MM.1S (cell line): ENCODE data around the gene ANKMY2.

Experiments
- DNase-seq: peaks from one replicate; pipeline ENCODE4 v3.0.0-alpha.2; 2015
- H2AFZ ChIP-seq: fragments of 300-600 bp; sonication (generic); 2 replicates; pipeline ENCODE4 v1.6.0; 2016; ENCODE audit warnings: antibody characterized with exemption, low read length
- H3F3A ChIP-seq: fragments of 300-600 bp; sonication (generic); 2 replicates; pipeline ENCODE4 v1.6.1; 2016; ENCODE audit warnings: mild to moderate bottlenecking, antibody characterized with exemption, low read length, moderate library complexity, mixed read lengths; ENCODE audit not compliant: insufficient read depth
- H3K27ac ChIP-seq: fragments of 300-600 bp; sonication (generic); 2 replicates; pipeline ENCODE4 v1.5.1; 2016; ENCODE audit warnings: mild to moderate bottlenecking, low read length
- H3K27me3 ChIP-seq: fragments of 300-600 bp; sonication (generic); replicated peaks from 2 replicates; pipeline ENCODE4 v1.6.0; 2016; ENCODE audit warnings: low read length; ENCODE audit not compliant: insufficient read depth
- H3K36me3 ChIP-seq: fragments of 300-600 bp; sonication (generic); replicated peaks from 2 replicates; pipeline ENCODE4 v1.6.1; 2016; ENCODE audit warnings: mild to moderate bottlenecking, low read length, mixed read lengths; ENCODE audit not compliant: insufficient read depth
- H3K4me1 ChIP-seq: fragments of 300-600 bp; sonication (generic); 2 replicates; pipeline ENCODE4 v1.6.1; 2016; ENCODE audit warnings: low read length, mixed read lengths
- H3K4me2 ChIP-seq: fragments of 300-600 bp; sonication (generic); 2 replicates; pipeline ENCODE4 v1.6.0; 2016; ENCODE audit warnings: low read depth, low read length
- H3K4me3 ChIP-seq: fragments of 300-600 bp; sonication (generic); 2 replicates; pipeline ENCODE4 v1.5.1; 2016; ENCODE audit warnings: low read length, mixed read lengths
- H3K79me2 ChIP-seq: fragments of 300-600 bp; sonication (generic); 2 replicates; pipeline ENCODE4 v1.6.1; 2016; ENCODE audit warnings: mixed run types, low read length, mixed read lengths
- H3K9ac ChIP-seq: fragments of 300-600 bp; sonication (generic); 2 replicates; pipeline ENCODE4 v1.6.1; 2016; ENCODE audit warnings: low read length, mixed read lengths
- H3K9me2 ChIP-seq: fragments of 300-600 bp; sonication (generic); replicated peaks from 2 replicates; pipeline ENCODE4 v1.6.1; 2016; ENCODE audit warnings: mild to moderate bottlenecking, low read length, mixed read lengths; ENCODE audit not compliant: insufficient read depth
- H3K9me3 ChIP-seq: fragments of 300-600 bp; sonication (generic); replicated peaks from 2 replicates; pipeline ENCODE4 v1.6.1; 2016; ENCODE audit warnings: mild to moderate bottlenecking, low read length, mixed read lengths; ENCODE audit not compliant: insufficient read depth
- H4K20me1 ChIP-seq: fragments of 300-600 bp; sonication (generic); 2 replicates; pipeline ENCODE4 v1.6.1; 2016; ENCODE audit warnings: mild to moderate bottlenecking, low read length, moderate library complexity, mixed read lengths; ENCODE audit not compliant: insufficient read depth
- EZH2 ChIP-seq: fragments of 300-600 bp; sonication (generic); optimal IDR thresholded peaks from 2 replicates; pipeline ENCODE3; 2017; ENCODE audit warnings: low read depth, mild to moderate bottlenecking, antibody characterized with exemption, low read length, mixed read lengths
- EZH2phosphoT487 ChIP-seq: fragments of 300-600 bp; sonication (generic); IDR thresholded peaks from 2 replicates; pipeline ENCODE4 v1.6.1; 2018; ENCODE audit warnings: antibody characterized with exemption, low read length
- TF ChIP-seq, protein P1 (sequence below): fragments of 300-600 bp; sonication (generic); IDR thresholded peaks from 2 replicates; pipeline ENCODE4 v1.5.1; 2016; ENCODE audit warnings: antibody characterized with exemption, low read length, mixed read lengths

The ANKMY2 gene

DNA sequence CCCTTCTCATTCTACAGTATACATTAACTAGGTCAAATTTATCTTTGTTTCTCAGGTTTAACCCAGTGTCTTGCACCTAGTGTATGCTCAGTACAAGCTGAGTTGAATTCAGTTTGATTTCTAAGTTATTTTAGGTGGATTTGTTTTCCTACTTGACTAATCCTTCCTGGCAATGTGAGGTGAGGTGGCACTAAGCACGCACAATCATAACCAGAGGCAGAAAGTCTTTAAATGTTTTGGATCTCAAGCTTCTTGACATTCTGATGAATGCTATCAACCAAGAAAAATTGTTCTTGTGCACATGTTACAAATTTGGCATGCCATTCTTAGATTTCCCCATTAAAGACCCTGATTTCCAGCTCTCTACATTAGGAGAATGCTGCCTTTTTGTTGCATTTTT lies 3.6 kb upstream of the ANKMY2 start:
- Histone ChIP-seq H3K27me3 (no peaks in the 10 kb centered on the region), H3K4me1 (peaks cover 19% of the 10 kb centered on the region; the same call in 1 of the 2 replicates), H3K4me3 (no peak overlapping the region), H2AFZ (no peak overlapping the region), H3K9me2 (no peaks in the 10 kb centered on the region), H3K4me2 (no peak overlapping the region), H3K36me3 (no peaks in the 10 kb centered on the region), H3K27ac (no peak overlapping the region), H3F3A (0 out of 2 replicates have a peak, but pooled peaks cover 4% of the 10 kb centered on the region), H3K79me2 (peaks cover 82% of the 10 kb centered on the region), H3K9me3 (no peaks in the 10 kb centered on the region), H3K9ac (no peak overlapping the region), H4K20me1 (peaks cover 18% of the 10 kb centered on the region; the same call in 1 of the 2 replicates)
- DNase-seq, result no peak
- TF ChIP-seq EZH2phosphoT487 (no peak), EZH2 (no peak)
- TF ChIP-seq, protein P1, sequence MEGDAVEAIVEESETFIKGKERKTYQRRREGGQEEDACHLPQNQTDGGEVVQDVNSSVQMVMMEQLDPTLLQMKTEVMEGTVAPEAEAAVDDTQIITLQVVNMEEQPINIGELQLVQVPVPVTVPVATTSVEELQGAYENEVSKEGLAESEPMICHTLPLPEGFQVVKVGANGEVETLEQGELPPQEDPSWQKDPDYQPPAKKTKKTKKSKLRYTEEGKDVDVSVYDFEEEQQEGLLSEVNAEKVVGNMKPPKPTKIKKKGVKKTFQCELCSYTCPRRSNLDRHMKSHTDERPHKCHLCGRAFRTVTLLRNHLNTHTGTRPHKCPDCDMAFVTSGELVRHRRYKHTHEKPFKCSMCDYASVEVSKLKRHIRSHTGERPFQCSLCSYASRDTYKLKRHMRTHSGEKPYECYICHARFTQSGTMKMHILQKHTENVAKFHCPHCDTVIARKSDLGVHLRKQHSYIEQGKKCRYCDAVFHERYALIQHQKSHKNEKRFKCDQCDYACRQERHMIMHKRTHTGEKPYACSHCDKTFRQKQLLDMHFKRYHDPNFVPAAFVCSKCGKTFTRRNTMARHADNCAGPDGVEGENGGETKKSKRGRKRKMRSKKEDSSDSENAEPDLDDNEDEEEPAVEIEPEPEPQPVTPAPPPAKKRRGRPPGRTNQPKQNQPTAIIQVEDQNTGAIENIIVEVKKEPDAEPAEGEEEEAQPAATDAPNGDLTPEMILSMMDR, result no peak

DNA sequence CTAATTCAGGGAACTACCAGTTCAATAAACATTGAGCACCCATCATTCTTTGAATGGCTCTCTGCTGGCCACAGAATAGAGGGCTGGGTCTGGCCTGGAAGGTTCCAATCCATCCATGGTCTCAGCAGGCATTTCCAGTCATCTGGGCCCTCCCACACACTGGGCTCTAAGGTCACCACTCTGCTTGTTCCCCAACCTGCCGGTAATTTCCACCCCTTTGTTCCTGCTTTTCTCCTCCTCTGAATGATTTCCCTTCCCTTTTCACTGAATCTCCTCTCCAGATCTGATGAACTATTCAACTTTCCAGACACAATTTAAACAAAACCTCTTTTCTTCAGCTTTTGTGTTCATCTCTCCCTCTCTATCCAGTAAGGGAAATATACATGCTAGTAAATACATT lies 3.0 kb upstream of the ANKMY2 start:
- Histone ChIP-seq H3K27me3 (no peaks in the 10 kb centered on the region), H2AFZ (no peak overlapping the region), H4K20me1 (peaks cover 18% of the 10 kb centered on the region; the same call in 1 of the 2 replicates), H3K9me3 (no peaks in the 10 kb centered on the region), H3F3A (0 out of 2 replicates have a peak, but pooled peaks cover 4% of the 10 kb centered on the region), H3K4me3 (no peak overlapping the region), H3K36me3 (no peaks in the 10 kb centered on the region), H3K9ac (no peak overlapping the region), H3K9me2 (no peaks in the 10 kb centered on the region), H3K79me2 (peaks cover 75% of the 10 kb centered on the region), H3K4me2 (peak overlapping the region; percentile 64; the same call in 1 of the 2 replicates), H3K27ac (no peak overlapping the region), H3K4me1 (peaks cover 21% of the 10 kb centered on the region; the same call in 1 of the 2 replicates)
- TF ChIP-seq EZH2 (no peak), EZH2phosphoT487 (no peak)
- TF ChIP-seq, protein P1, result no peak
- DNase-seq, result no peak

DNA sequence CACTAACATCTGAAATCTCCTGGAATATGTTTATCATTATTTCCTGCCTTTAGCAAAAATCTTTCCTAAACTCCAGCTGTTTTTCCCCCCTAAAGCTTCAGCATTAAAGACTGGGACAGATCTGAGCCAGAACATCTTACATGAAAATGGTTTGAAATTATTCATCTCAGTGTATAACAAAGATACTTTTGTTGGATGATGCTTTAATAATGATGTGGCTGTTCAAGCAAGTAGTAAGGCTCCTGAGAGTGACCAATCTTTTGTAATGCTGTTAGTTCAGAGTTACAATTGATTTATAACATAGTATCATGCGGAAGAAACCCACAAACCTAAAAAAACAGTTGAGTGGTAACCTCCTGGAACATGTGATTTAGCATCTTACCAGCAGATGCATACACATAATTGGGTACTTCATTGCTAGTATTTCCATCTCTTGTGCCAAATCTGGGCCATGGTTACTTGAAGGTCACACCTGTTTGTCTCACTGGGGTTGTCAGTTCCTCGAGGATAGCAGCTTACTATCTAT lies 1.9 kb upstream of the ANKMY2 start:
- peaks cover 65% of the 10 kb centered on the region for H3K79me2 ChIP-seq
- no peak for DNase-seq
- peaks cover 21% of the 10 kb centered on the region; the same call in 1 of the 2 replicates for H3K4me1 ChIP-seq
- H3K4me2 ChIP-seq, result peak overlapping the region; percentile 64
- no peaks in the 10 kb centered on the region for H3K9me3 ChIP-seq
- H3K9ac ChIP-seq, result peak overlapping the region; percentile 87; the same call in 1 of the 2 replicates
- H3K36me3 ChIP-seq, result no peaks in the 10 kb centered on the region
- no peak overlapping the region for H2AFZ ChIP-seq
- 0 out of 2 replicates have a peak, but pooled peaks cover 4% of the 10 kb centered on the region for H3F3A ChIP-seq
- H3K27me3 ChIP-seq, result no peaks in the 10 kb centered on the region
- H3K9me2 ChIP-seq, result no peaks in the 10 kb centered on the region
- no peak overlapping the region for H3K27ac ChIP-seq
- peaks cover 18% of the 10 kb centered on the region; the same call in 1 of the 2 replicates for H4K20me1 ChIP-seq
- peak overlapping the region; percentile 96 for H3K4me3 ChIP-seq
- TF ChIP-seq EZH2phosphoT487 (no peak), EZH2 (no peak)
- TF ChIP-seq, protein P1, result no peak
